HFF-Myc (cell line): ENCODE measurements around the gene LPCAT4.

ENCODE experiments used
- DNase-seq: peaks from one replicate; pipeline ENCODE4 v3.0.0-alpha.2; 2011; ENCODE audit warnings: low read depth; ENCODE audit errors: extremely low read depth
- H3K4me3 ChIP-seq: replicated peaks from 2 replicates; pipeline ENCODE4 v1.5.1; 2011; ENCODE audit warnings: low read depth, mild to moderate bottlenecking, control low read depth, low read length
- TF ChIP-seq, protein P1 (sequence below): IDR thresholded peaks from 2 replicates; pipeline ENCODE4 v1.5.1; 2012; ENCODE audit warnings: mild to moderate bottlenecking, low read depth, low read length, control low read depth; ENCODE audit errors: missing control alignments

Gene LPCAT4

DNA sequence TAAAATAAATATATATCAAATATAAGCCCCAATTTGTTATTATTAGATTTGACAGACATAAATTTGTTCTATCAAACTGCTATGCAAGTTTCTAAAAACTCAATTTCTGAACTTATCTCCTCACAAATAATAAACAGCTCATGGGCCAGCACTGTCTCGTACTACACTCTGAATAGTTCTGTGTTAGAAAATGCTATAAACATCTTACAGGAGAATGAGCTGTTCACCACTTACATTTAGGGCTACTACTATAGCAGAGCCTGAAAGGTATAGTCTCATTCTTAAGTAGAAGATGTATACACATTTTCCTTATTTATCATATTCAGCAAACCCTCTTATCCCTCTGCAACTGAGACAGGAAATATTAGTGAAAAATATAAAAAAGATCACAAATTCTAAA, 42.1 kb downstream of the LPCAT4 start:
- no peak for DNase-seq
- H3K4me3 ChIP-seq: no peak overlapping the region
- TF ChIP-seq, protein P1, sequence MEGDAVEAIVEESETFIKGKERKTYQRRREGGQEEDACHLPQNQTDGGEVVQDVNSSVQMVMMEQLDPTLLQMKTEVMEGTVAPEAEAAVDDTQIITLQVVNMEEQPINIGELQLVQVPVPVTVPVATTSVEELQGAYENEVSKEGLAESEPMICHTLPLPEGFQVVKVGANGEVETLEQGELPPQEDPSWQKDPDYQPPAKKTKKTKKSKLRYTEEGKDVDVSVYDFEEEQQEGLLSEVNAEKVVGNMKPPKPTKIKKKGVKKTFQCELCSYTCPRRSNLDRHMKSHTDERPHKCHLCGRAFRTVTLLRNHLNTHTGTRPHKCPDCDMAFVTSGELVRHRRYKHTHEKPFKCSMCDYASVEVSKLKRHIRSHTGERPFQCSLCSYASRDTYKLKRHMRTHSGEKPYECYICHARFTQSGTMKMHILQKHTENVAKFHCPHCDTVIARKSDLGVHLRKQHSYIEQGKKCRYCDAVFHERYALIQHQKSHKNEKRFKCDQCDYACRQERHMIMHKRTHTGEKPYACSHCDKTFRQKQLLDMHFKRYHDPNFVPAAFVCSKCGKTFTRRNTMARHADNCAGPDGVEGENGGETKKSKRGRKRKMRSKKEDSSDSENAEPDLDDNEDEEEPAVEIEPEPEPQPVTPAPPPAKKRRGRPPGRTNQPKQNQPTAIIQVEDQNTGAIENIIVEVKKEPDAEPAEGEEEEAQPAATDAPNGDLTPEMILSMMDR: no peak

DNA sequence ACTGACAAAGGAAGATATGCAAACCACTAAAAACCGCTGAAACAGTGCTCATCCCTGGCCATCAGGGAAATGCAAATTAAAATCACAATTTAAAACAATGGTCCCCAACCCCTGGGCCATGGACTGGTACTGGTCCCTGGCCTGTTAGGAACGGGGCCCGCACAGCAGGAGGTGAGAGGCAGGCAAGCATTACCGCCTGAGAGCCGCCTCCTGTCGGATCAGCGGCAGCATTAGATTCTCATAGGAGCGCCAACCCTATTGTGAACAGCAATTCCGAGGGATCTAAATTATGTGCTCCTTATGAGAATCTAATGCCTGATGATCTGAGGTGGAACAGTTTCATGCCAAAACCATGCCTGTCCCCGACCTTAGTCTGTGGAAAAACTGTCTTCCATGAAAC, 43.8 kb downstream of the LPCAT4 start:
- H3K4me3 ChIP-seq: no peak overlapping the region
- DNase-seq: no peak
- TF ChIP-seq, protein P1: no peak

DNA sequence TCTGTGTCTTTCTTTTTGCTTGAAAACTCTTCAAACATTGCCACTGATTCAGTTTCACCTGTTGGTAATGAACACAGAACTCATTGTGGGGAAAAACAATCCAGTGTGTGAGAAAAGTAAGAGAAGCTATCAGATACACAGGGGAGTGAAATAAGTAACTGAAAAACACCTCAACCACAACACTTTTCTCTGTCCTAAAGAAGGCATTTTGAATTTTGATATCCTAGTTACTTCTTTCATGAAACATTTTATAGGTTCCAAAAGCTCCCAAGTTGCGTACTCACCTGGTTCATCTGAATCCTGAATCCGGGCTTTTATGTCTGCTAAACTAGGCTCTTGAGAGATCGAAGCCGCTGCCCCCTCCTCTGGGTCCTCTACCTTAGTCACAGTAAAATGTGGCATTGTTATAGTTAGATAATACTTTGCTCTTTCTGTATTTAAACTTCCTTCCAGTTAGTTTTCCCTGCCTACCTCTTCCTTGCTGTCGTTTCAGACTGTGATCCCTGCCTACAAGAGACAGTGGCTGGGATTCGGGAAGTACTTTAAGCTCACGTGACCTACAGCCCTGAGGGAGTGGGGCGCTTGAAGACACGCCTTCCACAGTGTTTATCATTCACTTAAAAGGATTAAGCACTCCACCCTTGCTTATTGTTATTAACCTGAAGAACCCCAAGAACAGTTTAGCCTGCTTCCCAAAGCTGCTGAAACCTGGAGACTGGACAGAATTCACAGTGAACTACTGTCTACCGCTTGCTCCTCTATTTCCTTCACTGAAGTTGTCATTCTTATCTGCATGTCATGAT, 48.5 kb downstream of the LPCAT4 start:
- peak overlapping the region; percentile 45 for H3K4me3 ChIP-seq
- DNase-seq: no peak
- TF ChIP-seq, protein P1: no peak

DNA sequence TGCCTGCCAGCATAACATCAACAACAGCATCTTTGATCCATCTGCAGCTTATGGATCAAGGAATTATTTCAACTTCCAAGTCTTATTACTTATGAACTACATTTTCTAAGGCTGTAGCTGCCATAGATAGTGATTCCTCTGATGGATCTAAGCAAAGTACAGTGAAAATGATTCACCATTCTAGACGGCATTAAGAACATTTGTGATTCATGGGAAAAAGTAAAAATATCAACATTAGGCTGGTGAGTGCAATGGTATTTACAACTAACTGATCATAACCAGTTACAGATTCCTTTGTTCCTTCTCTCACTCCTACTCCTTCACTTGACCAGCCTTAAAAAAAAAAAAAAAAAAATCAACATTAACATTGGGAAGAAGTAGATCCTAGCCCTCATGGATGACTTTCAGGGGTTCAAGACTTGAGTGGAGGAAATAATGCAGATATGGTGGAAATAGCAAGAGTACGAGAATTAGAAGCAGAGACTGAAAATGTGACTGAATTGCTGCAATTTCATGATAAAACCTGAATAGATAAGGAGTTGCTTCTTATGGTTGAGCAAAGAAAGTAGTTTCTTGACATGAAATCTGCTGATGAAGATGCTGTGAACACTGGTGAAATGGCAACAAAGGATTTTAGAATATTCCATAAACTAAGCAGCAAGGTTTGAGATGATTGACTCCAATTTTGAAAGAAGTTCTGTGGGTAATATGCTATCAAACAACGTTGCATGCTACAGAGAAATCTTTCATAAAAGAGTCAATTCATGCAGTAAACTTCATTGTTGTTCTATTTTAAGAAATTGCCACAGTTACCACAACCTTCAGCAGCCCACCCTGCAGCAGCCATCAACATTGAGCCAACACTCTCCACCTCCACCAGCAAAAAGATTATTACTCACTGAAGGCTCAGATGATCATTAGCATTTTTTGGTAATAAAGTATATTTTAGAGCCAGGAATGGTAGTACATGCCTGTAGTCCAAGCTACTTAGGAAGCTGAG, 52.2 kb downstream of the LPCAT4 start:
- DNase-seq: no peak
- TF ChIP-seq, protein P1: no peak
- no peak overlapping the region for H3K4me3 ChIP-seq

DNA sequence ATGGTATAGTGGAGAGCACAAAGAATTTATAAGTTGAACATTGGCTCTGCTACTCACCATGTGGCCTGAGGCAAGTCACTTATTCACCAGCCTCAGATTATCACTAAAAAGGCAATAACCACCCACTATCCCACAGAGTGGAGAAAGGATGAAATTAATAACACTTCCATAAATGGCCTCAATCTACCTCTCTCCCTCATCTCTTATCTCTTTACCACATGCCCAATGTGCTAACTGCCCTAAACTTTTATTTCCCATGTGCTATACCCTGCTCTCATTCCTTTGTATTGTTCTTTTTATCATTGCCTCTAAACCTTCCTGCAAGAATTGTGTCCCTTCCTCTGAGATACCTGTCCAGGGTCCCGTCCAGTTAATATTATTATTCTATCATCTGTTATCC, 55.4 kb downstream of the LPCAT4 start:
- no peak for DNase-seq
- H3K4me3 ChIP-seq: no peak overlapping the region
- TF ChIP-seq, protein P1: no peak
